Type B pancreatic cell (in vitro differentiated cells): ENCODE data around the gene STX2. TPM values are rescaled to one million over a fixed set of nuclear protein-coding genes. Genes with fewer than 3 reads are reported as not detected.

Experiments
- DNase-seq: peaks from one replicate; pipeline ENCODE4 v3.0.0; 2021; ENCODE audit warnings: mixed read lengths; ENCODE audit not compliant: unreplicated experiment; ENCODE audit errors: extremely low spot score
- H3K27ac Mint-ChIP-seq: 2 replicates; pipeline ENCODE4 v1.8.0; 2021; ENCODE audit warnings: mild to moderate bottlenecking, mixed read lengths
- H3K27me3 Mint-ChIP-seq: 2 replicates; pipeline ENCODE4 v1.8.0; 2021; ENCODE audit warnings: mixed read lengths
- H3K36me3 Mint-ChIP-seq: 2 replicates; pipeline ENCODE4 v1.8.0; 2021; ENCODE audit warnings: mixed read lengths
- H3K4me1 Mint-ChIP-seq: one replicate; pipeline ENCODE4 v1.8.0; 2021; ENCODE audit warnings: mixed read lengths; ENCODE audit not compliant: unreplicated experiment
- H3K4me3 Mint-ChIP-seq: 2 replicates; pipeline ENCODE4 v1.8.0; 2021; ENCODE audit warnings: mild to moderate bottlenecking, mixed read lengths
- H3K9me3 Mint-ChIP-seq: 2 replicates; pipeline ENCODE4 v1.8.0; 2021; ENCODE audit warnings: mixed read lengths
- CTCF ChIP-seq: fragments of 200-600 bp; sonication (generic); conservative IDR thresholded peaks from 2 replicates; pipeline ENCODE4 v1.5.0; 2021; ENCODE audit warnings: antibody characterized with exemption, mild to moderate bottlenecking
- total RNA-seq: library from RNA; stranded (reverse); gene quantifications from 2 replicates; pipeline ENCODE4 v1.2.1, GENCODE V29; 2021; ENCODE audit warnings: low replicate concordance

STX2 gene
- total RNA-seq, 1 donor from 2014 or later = 17.3 TPM

GRCh38 chr12:130809791-130810190, 29.3 kb downstream of the STX2 start:
- Mint-ChIP-seq H3K36me3 (peaks cover 26% of the 10 kb centered on the region), H3K27me3 (no peaks in the 10 kb centered on the region), H3K9me3 (no peaks in the 10 kb centered on the region), H3K27ac (no peak overlapping the region), H3K4me3 (no peak overlapping the region), H3K4me1 (no peaks in the 10 kb centered on the region)
- no peak for DNase-seq
- TF ChIP-seq CTCF = no peak

- H3K4me3 Mint-ChIP-seq = no peak overlapping the region
These were observed 31.7 kb downstream of the STX2 start for GRCh38 chr12:130807309-130807708.

GRCh38 chr12:130806574-130806973, 32.5 kb downstream of the STX2 start:
- no peaks in the 10 kb centered on the region for H3K27me3 Mint-ChIP-seq
- peaks cover 32% of the 10 kb centered on the region for H3K36me3 Mint-ChIP-seq
- no peak for TF ChIP-seq CTCF
- DNase-seq = no peak
- H3K4me3 Mint-ChIP-seq = no peak overlapping the region
- no peaks in the 10 kb centered on the region for H3K4me1 Mint-ChIP-seq
- no peak overlapping the region for H3K27ac Mint-ChIP-seq
- H3K9me3 Mint-ChIP-seq = no peaks in the 10 kb centered on the region

More at GRCh38 chr12:130807309-130807708, 31.7 kb downstream of the STX2 start:
- Mint-ChIP-seq H3K9me3 (no peaks in the 10 kb centered on the region), H3K27ac (no peak overlapping the region), H3K36me3 (peaks cover 32% of the 10 kb centered on the region), H3K27me3 (no peaks in the 10 kb centered on the region), H3K4me1 (no peaks in the 10 kb centered on the region)
- TF ChIP-seq CTCF = no peak
- DNase-seq = no peak

- H3K9me3 Mint-ChIP-seq = no peaks in the 10 kb centered on the region
- no peak overlapping the region for H3K4me3 Mint-ChIP-seq
- peaks cover 32% of the 10 kb centered on the region for H3K36me3 Mint-ChIP-seq
- no peaks in the 10 kb centered on the region for H3K4me1 Mint-ChIP-seq
- no peak for DNase-seq
- no peaks in the 10 kb centered on the region for H3K27me3 Mint-ChIP-seq
- TF ChIP-seq CTCF = no peak
- H3K27ac Mint-ChIP-seq = no peak overlapping the region
These were observed 33.4 kb downstream of the STX2 start for GRCh38 chr12:130805635-130806034.

- peaks cover 37% of the 10 kb centered on the region for H3K36me3 Mint-ChIP-seq
- H3K27me3 Mint-ChIP-seq = no peaks in the 10 kb centered on the region
- no peak overlapping the region for H3K27ac Mint-ChIP-seq
These were observed 34.8 kb downstream of the STX2 start for GRCh38 chr12:130804216-130804615.

More at GRCh38 chr12:130804216-130804615, 34.8 kb downstream of the STX2 start:
- no peak for DNase-seq
- no peak for TF ChIP-seq CTCF
- Mint-ChIP-seq H3K9me3 (no peaks in the 10 kb centered on the region), H3K4me3 (no peak overlapping the region), H3K4me1 (no peaks in the 10 kb centered on the region)
